Osteocyte (in vitro differentiated cells): ENCODE results near the gene DHRS13. TPM values are rescaled to one million over a fixed set of nuclear protein-coding genes. Genes with fewer than 3 reads are reported as not detected.

ENCODE experiments used
- DNase-seq: peaks from one replicate; pipeline ENCODE4 v3.0.0; 2021; ENCODE audit warnings: mixed read lengths; ENCODE audit not compliant: unreplicated experiment; ENCODE audit errors: extremely low spot score
- H3K27ac Mint-ChIP-seq: one replicate; pipeline ENCODE4 v1.8.0; 2021; ENCODE audit warnings: mild to moderate bottlenecking, mixed read lengths; ENCODE audit not compliant: unreplicated experiment
- H3K27me3 Mint-ChIP-seq: one replicate; pipeline ENCODE4 v1.8.0; 2021; ENCODE audit warnings: mixed read lengths; ENCODE audit not compliant: unreplicated experiment
- H3K36me3 Mint-ChIP-seq: one replicate; pipeline ENCODE4 v1.8.0; 2021; ENCODE audit warnings: mixed read lengths; ENCODE audit not compliant: unreplicated experiment
- H3K4me1 Mint-ChIP-seq: one replicate; pipeline ENCODE4 v1.8.0; 2021; ENCODE audit warnings: mixed read lengths; ENCODE audit not compliant: unreplicated experiment
- H3K4me3 Mint-ChIP-seq: one replicate; pipeline ENCODE4 v1.8.0; 2021; ENCODE audit warnings: mild to moderate bottlenecking, moderate library complexity, mixed read lengths; ENCODE audit not compliant: unreplicated experiment
- H3K9me3 Mint-ChIP-seq: one replicate; pipeline ENCODE4 v1.8.0; 2021; ENCODE audit warnings: mixed read lengths; ENCODE audit not compliant: unreplicated experiment
- total RNA-seq: library from RNA; stranded (reverse); gene quantifications from 2 replicates; pipeline ENCODE4 v1.2.1, GENCODE V29; 2021
- TF ChIP-seq, protein P1 (sequence below): fragments of 200-600 bp; sonication (generic); IDR thresholded peaks from 2 replicates; pipeline ENCODE4 v1.5.0; 2021; ENCODE audit warnings: antibody characterized with exemption, mild to moderate bottlenecking, moderate library complexity

The DHRS13 gene
- total RNA-seq, 1 donor from 2014 or later, result 10.7 TPM

DNA sequence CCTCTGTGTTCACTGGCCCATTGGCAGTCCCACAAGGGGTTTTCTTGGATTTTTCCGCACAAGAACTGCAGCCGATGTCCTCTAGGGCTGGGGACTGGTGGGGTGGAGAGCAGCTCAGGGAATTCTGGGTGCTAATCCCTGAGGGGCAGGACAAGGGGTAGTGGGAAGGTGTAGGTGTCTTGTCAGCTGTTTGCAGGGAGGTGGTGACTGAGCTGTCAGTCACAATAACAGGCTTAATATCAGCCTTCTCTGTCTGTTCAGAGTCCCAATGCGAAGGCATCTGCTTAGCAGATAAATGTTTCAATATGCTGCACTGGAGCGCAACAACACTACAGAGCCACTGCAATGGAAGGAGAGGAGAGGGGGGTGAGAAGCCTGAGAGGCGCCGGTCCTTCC is 10.1 kb upstream of the DHRS13 start:
- H3K9me3 Mint-ChIP-seq, result no peaks in the 10 kb centered on the region
- peaks cover 56% of the 10 kb centered on the region for H3K36me3 Mint-ChIP-seq
- H3K27ac Mint-ChIP-seq, result no peak overlapping the region
- peaks cover 8% of the 10 kb centered on the region for H3K4me1 Mint-ChIP-seq
- no peaks in the 10 kb centered on the region for H3K27me3 Mint-ChIP-seq
- no peak overlapping the region for H3K4me3 Mint-ChIP-seq
- TF ChIP-seq, protein P1, sequence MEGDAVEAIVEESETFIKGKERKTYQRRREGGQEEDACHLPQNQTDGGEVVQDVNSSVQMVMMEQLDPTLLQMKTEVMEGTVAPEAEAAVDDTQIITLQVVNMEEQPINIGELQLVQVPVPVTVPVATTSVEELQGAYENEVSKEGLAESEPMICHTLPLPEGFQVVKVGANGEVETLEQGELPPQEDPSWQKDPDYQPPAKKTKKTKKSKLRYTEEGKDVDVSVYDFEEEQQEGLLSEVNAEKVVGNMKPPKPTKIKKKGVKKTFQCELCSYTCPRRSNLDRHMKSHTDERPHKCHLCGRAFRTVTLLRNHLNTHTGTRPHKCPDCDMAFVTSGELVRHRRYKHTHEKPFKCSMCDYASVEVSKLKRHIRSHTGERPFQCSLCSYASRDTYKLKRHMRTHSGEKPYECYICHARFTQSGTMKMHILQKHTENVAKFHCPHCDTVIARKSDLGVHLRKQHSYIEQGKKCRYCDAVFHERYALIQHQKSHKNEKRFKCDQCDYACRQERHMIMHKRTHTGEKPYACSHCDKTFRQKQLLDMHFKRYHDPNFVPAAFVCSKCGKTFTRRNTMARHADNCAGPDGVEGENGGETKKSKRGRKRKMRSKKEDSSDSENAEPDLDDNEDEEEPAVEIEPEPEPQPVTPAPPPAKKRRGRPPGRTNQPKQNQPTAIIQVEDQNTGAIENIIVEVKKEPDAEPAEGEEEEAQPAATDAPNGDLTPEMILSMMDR, result no peak
- no peak for DNase-seq

- Mint-ChIP-seq H3K27ac (no peak overlapping the region), H3K9me3 (no peaks in the 10 kb centered on the region)
- no peak for DNase-seq
These were observed 9.5 kb upstream of the DHRS13 start for GRCh38 chr17:28912281-28912937.

DNA sequence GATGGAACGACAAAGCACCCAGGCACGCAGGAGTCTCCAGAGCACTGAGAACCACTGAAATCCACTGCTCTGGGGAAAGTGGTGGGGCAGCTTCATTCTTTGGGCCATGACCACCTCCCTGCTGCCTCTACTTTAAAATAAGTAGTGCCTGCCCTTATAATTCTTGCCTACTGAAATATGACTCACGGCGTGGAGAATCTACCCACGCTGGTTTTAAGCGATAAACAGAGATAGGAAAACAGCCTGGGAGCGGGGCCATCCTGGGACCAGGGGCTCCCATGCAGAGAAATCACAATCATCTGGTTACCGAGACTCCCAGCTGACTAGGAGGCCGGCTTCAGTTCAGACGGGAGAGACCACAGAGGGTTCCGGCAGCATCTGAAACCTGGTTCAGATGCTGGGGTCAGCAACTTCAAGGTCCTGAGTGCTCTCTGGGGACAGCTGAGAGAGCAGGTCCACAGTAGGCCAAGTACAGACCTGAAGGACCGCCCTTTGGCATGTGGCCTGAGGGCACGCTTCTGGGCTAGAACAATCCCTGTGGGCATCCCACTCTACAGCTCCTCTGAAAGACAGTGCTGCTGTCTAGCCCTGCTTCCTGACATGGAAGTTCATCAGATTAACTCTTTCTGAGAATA is 8.6 kb upstream of the DHRS13 start:
- no peak for DNase-seq
- H3K27me3 Mint-ChIP-seq, result no peaks in the 10 kb centered on the region
- H3K4me1 Mint-ChIP-seq, result peaks cover 8% of the 10 kb centered on the region
- no peak overlapping the region for H3K27ac Mint-ChIP-seq
- TF ChIP-seq, protein P1, result no peak
- peaks cover 56% of the 10 kb centered on the region for H3K36me3 Mint-ChIP-seq
- H3K9me3 Mint-ChIP-seq, result no peaks in the 10 kb centered on the region
- H3K4me3 Mint-ChIP-seq, result no peak overlapping the region

More at GRCh38 chr17:28912281-28912937, 9.5 kb upstream of the DHRS13 start:
- TF ChIP-seq, protein P1, result peak; percentile 15
- Mint-ChIP-seq H3K36me3 (peaks cover 59% of the 10 kb centered on the region), H3K4me3 (no peak overlapping the region), H3K4me1 (peaks cover 8% of the 10 kb centered on the region), H3K27me3 (no peaks in the 10 kb centered on the region)

- no peaks in the 10 kb centered on the region for H3K9me3 Mint-ChIP-seq
- H3K36me3 Mint-ChIP-seq, result peaks cover 54% of the 10 kb centered on the region
- no peak overlapping the region for H3K27ac Mint-ChIP-seq
- DNase-seq, result no peak
- TF ChIP-seq, protein P1, result no peak
- no peaks in the 10 kb centered on the region for H3K27me3 Mint-ChIP-seq
- no peak overlapping the region for H3K4me3 Mint-ChIP-seq
- peaks cover 8% of the 10 kb centered on the region for H3K4me1 Mint-ChIP-seq
These were observed 7.7 kb upstream of the DHRS13 start for GRCh38 chr17:28910534-28910933.

- Mint-ChIP-seq H3K27ac (peak overlapping the region; percentile 79), H3K36me3 (peaks cover 40% of the 10 kb centered on the region), H3K4me1 (peaks cover 12% of the 10 kb centered on the region), H3K4me3 (no peak overlapping the region), H3K27me3 (no peaks in the 10 kb centered on the region), H3K9me3 (no peaks in the 10 kb centered on the region)
- DNase-seq, result no peak
- TF ChIP-seq, protein P1, result no peak
These were observed 5.8 kb upstream of the DHRS13 start for GRCh38 chr17:28908640-28909167.
